Suppressor macrophage (primary cell): ENCODE results near the gene XPNPEP2.
"Not testable (repeated sequence)": the region's sequence is repeated elsewhere in the genome, so short reads cannot be mapped to it uniquely, and the experiment has no call there.

ENCODE experiments used
- DNase-seq, 4 experiments: peaks; one replicate each; pipeline ENCODE4 v3.0.0-alpha.2; 2020 to 2022

The XPNPEP2 gene

DNA sequence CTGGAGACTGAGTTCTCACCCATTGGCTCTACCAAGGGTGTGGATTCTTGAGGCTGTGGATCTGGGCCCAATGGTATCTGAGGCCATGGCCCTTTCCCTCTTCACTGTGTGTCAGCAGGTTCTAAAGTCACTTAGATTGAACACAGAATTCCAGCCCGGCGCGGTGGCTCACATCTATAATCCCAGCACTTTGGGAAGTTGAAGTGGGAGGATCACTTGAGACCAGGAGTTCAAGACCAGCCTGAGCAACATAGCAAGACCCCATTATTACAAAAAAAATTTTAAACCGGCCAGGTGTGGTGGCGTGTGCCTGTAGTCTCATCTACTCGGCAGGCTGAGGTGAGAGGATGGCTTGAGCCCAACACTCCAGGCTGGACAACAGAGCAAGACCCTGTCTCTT, 18.0 kb upstream of the XPNPEP2 start:
- DNase-seq = no peak

DNA sequence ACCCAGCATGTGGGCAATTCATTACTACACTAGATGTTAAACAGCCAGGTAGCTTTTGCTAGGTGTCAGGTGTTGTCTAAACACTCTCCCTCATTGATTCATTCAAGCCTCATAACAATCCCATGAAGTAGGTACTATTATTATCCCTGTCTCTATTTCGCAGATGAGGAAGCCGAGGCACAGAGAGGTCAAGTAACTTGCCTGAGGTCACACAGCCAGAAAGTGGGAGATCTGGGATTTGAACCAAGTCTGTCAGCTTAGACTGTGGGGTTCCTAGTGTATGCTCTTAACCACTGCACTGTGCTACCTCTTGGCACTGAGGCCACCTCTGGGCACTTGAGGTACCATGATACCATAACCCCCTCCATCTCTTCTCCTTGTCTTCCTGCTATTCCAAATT, 17.4 kb upstream of the XPNPEP2 start:
- no peak for DNase-seq

DNA sequence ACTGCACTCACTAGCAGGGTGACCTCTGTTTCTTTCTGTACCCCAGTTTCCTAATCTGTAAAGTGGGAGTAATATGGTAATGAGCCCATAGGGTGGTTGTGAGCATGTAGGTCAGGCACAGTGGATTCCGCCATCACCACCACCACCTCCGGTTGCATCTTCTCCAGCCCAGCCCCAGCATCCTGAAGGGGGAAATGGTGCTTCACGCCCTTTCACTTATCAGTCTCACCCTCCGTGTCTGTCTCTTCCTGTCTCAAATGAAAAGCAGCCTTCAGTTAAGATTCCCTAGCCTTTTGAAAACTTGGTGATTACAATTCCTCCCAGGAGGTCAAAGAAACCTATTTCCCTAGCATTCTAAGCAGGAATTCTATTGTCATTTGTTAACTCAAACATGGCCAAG, 16.9 kb upstream of the XPNPEP2 start:
- no peak for DNase-seq

DNA sequence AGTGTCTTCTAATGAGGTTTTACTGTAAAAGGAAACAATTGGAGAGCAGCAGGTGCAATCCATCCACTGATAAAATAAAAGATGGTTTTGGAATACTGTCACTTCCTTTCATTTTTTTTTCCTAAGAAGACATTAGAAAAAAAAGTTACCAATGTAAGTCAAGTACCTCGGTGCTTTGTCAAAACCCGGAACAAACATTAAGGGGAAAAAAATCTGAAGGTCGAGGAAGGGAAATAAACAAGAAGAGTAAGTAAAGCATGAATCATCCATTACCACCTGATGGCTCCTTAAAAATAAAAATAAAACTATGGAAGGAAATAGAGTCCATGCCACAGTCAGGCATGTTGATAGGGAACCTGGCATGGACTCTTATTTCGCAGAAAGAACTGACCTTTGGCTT, 15.3 kb upstream of the XPNPEP2 start:
- no peak for DNase-seq

- no peak for DNase-seq
Observed at GRCh38 chrX:129724754-129725153, 14.0 kb upstream of the XPNPEP2 start.

- peak; percentile 49 to 70 (median 55) for DNase-seq
Observed at GRCh38 chrX:129726307-129727111, 12.3 kb upstream of the XPNPEP2 start.

DNA sequence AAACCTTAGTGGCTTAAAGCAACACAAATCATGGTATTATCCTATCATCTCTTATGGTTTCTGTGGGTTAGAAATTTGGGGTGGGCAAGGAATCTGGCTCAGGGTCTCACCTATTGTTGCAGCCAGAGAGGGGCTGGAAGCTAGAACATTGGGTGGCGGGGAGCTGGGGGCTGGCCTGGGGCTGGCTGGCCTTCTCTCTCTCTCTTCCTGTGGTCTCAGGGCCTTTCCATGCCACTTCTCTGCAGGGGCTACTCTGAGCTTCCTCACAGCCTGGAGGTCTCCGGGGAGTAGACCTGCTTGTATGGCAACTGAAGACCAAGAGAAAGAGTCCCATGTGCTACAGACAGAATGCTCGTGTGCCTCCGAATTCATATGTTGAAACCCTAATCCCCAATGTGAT, 10.7 kb upstream of the XPNPEP2 start:
- DNase-seq = no peak

DNA sequence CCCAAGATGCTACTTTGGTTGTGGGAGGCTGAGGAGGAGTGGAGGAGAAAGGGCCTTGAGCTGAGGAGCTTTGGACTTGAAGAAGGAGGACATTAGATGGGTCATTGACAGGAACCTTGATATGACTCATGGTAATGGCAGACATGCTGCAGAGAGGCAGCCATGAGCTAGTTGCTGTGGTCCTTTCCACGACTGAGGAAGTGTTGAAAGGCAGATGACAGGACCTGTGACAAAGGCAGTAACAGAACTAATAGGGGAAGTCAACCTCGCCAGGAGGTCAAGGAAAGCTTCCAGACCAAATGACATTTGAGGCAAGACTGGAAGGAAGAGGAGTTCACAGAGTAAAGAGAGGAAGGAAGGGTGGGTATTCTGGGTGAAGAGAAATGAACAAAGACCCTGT, 7.6 kb upstream of the XPNPEP2 start:
- peak; percentile 40 to 79 (median 70) for DNase-seq

DNA sequence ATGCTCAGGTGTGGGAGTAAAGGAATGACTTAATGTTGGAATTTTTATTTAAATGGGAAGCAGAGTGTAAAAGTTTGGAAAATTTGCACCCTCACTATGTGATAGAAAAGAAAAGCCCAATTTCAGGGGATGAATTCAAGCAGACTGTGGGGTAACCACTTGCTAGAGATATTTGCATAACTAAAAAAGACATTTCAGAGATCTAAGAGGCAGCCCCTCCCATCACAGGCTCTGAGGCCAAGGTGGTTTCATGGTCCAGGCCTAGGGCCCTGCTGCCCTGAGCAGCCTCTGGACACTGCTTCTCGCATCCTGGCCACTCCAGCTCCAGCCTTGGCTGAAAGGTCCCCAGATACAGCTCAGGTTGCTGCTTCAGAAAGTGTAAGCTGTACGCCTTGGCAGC, 5.9 kb upstream of the XPNPEP2 start:
- no peak for DNase-seq

DNA sequence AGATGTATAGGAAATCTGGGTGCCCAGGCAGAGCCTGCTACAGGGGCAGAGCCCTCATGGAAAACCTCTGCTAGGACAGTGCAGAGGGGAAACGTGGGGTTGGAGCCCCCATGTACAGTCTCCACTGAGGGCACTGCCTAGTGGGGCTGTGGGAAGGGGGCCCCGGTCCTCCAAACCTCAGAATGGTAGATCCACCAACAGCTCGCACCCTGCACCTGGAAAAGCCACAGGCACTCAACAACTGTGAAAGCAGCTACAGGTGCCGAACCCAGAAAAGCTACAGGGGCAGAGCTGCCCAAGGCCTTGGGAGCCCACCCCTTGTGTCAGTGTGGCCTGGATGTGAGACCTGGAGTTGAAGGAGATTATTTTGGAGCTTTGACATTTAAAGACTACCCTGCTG, 5.4 kb upstream of the XPNPEP2 start:
- DNase-seq = no peak

DNA sequence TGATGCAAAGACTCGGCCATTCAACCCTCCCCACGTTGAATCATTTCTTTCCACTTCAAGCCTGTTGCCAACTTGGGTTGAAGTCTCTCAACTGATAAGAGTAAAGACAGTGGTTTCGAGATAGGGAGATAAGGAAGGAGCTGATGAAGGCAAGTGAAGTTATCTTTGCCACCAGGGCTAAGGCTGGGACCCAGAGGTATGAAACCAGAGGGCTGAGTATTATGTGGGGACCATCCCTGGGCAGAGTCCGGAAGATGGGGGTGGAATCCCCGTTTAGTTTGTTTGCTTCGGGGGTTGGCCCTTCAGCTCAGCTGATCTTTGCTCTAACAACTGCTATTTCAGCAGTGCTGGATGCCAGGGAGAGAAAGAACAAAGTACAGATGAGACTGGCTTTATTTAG, 2.3 kb upstream of the XPNPEP2 start:
- no peak for DNase-seq

DNA sequence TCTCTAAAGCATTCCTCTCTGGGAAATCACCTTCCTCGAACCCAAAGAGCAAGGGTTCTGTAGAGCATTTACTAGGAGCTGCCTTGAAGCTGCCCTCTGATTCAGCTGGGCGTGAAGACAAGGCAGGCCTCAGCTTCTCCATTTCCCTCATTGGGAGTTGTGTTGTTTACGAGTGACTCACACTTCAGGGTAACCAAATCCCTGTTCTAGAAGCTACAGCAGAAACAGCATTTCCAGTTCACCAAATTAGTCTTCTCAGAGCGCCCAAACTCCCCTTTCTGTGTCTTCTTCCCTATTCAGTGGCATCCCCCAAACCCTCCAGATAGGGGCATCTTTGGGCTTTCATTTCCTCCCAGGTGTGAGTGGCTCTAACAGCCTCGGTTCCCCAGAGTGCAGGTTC, 863 bp upstream of the XPNPEP2 start:
- peak; percentile 58 to 77 (median 72) for DNase-seq

DNA sequence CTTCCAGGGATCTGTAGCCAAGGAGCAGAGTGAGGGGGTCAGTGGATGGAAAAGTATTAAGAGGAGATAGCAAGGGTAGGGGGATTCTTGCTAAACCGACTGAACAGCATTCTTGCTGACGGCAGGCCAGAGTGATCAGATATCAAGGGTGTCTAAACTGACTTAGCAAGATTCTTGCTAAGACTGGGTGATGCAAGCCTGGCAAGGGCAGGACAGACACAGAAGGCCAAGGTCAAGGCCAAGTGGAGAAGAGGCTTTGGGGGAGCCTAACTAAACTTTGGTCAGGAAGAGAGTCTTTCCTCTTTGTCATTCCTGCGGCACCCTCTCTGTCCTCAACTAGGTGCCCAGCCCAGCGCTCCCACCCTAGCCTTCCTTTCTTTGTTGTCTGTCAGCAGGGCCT, 799 bp downstream of the XPNPEP2 start:
- DNase-seq = peak in 2 of 4 experiments; percentile 14 to 24

DNA sequence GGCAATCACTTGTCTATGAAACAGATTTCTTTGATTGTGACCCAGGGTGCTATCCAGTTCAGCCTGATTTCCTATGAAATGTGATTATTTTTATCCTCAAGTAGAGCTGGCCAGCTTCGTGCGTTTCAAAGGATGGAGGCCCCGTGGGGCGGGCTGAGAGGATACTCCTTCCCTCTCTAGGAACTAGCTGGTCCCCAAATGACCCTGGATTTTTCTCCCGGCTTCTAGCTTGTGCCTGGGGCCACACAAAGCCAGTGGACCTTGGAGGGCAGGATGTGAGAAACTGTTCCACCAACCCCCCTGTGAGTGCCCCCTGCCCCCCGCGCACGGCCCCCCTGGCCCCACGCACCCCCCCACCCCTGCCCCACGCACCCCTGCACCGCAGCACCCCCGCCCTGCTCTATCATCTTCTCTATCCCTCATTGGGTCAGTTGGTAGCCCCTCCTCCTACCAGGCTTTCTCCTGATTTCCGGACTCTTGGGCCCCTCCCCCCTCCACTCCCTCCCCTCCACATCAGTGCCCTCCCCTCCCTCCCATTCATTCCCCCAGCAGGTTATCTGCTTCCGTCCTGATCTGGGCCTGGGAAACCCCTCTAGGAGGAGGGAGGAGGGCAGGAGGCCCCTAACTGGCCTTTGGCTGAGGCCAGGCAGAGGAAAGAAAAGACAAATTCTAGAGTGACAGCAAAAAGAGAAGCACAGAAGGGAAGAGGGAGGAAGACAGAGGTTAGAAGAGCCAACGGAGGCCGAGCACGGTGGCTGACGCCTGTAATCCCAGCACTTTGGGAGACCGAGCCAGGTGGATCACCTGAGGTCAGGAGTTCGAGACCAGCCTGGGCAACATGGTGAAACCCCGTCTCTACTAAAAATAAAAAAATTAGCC, 3.3 kb downstream of the XPNPEP2 start:
- no peak for DNase-seq

GRCh38 chrX:129742759-129743152, 4.0 kb downstream of the XPNPEP2 start:
- not testable (repeated sequence) for DNase-seq

- DNase-seq = no peak
Observed at GRCh38 chrX:129743821-129744220, 5.0 kb downstream of the XPNPEP2 start.

DNA sequence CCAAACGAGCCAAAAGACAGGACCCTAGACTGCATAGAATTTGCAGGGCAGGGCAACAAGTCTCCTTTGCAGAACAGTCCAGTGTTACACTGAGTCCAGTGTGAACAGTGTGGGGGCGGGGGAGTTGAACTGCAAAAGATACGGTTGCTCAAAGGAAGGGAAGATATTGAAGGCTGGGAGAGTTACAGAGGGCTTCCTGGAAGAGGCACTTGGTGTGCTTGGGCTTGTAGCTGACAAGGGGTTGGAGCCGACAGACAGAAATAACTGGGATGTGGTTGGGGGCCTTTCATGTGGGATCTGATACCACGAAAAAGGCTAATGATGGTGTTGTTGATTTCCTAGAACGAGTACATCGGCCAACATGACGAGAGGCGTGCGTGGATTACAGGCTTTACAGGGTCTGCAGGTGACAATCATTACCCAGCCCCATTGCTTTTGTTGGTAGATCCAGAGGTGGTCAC, 6.1 kb downstream of the XPNPEP2 start:
- DNase-seq = peak in 2 of 4 experiments; percentile 7 to 38

- DNase-seq = peak in 2 of 4 experiments; percentile 22 to 52
Observed at GRCh38 chrX:129746557-129747470, 8.0 kb downstream of the XPNPEP2 start.

DNA sequence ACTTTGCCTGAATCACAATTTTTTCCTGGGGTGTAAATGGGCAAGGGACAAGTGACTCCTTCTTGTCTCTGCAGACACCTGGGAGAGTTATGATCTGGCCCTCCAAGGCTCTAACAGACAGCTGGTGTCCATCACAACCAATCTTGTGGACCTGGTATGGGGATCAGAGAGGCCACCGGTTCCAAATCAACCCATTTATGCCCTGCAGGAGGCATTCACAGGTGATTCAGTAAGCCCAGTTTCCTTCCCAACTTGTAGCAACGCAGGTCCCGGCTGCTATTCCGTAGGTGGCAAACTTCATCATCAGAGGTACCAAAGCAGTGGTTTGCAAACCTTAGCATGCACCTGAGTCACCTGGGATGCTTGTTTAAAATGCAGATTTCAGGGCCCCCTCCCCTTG, 8.8 kb downstream of the XPNPEP2 start:
- no peak for DNase-seq

DNA sequence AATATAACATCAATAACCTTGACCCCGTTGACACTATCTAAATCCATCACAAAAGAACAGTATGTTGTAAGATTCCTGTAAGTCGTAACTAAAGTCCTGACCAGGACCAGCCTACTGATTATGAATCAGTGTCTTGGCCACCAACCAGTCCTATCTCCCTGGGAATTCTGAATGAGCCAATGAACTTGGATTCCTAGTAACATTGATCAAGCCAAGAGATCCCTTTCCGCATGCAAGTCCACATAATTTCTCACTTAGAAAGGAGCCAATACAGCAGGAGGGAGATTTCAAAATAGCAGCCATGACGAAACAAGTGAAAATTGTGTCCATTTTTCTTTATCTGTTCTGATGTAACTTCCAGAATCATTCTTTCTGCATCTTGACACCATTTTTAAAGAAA, 9.5 kb downstream of the XPNPEP2 start:
- DNase-seq = peak in 3 of 4 experiments; percentile 21 to 39 (median 30)

GRCh38 chrX:129749069-129749468, 10.3 kb downstream of the XPNPEP2 start:
- DNase-seq = no peak

DNA sequence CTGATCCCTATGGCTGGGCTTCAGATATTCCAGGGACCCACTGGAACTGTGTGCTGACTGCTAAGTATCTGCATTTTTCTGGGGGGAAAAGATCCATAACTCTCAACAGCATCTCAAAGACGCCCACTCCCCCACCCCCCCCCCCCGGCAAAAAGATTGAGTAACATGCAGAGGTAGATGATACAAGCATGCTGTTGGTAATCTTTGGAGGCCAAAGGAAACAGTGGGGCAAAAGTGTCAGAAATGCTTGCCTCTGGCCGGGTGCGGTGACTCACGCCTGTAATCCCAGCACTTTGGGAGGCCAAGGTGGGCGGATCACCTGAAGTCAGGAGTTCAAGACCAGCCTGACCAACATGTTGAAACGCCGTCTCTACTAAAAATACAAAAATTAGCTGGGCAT, 12.2 kb downstream of the XPNPEP2 start:
- peak in 1 of 4 experiments; percentile 54 for DNase-seq
